Measurements from ENCODE around the gene KSR1.
"Not testable (repeated sequence)": the region's sequence is repeated elsewhere in the genome, so short reads cannot be mapped to it uniquely, and the experiment has no call there.

KSR1 gene

GRCh38 chr17:27427166-27427862 lies 28.9 kb upstream of the KSR1 start:
- not testable (repeated sequence) for DNase-seq (ENCODE audit: low spot score)

- DNase-seq (ENCODE audit: low spot score), result no peak
Observed at GRCh38 chr17:27428781-27429505, 27.3 kb upstream of the KSR1 start.

GRCh38 chr17:27429666-27430382 lies 26.4 kb upstream of the KSR1 start:
- no peak for DNase-seq (ENCODE audit: low spot score)

- no peak for DNase-seq (ENCODE audit: low spot score)
Observed at GRCh38 chr17:27430383-27430840, 25.8 kb upstream of the KSR1 start.

GRCh38 chr17:27430882-27431491 lies 25.3 kb upstream of the KSR1 start:
- no peak for DNase-seq (ENCODE audit: low spot score)

- no peak for DNase-seq (ENCODE audit: low spot score)
Observed at GRCh38 chr17:27433521-27433920, 22.7 kb upstream of the KSR1 start.

GRCh38 chr17:27435431-27436070 lies 20.7 kb upstream of the KSR1 start:
- not testable (repeated sequence) for DNase-seq (ENCODE audit: low spot score)

GRCh38 chr17:27438348-27438998 lies 17.8 kb upstream of the KSR1 start:
- peak; percentile 38 for DNase-seq (ENCODE audit: low spot score)

GRCh38 chr17:27439342-27439741 lies 16.9 kb upstream of the KSR1 start:
- no peak for DNase-seq (ENCODE audit: low spot score)

GRCh38 chr17:27442702-27443101 lies 13.5 kb upstream of the KSR1 start:
- no peak for DNase-seq (ENCODE audit: low spot score)

GRCh38 chr17:27443491-27443890 lies 12.8 kb upstream of the KSR1 start:
- no peak for DNase-seq (ENCODE audit: low spot score)

- DNase-seq (ENCODE audit: low spot score), result no peak
Observed at GRCh38 chr17:27445971-27446370, 10.3 kb upstream of the KSR1 start.

GRCh38 chr17:27446569-27447301 lies 9.5 kb upstream of the KSR1 start:
- no peak for DNase-seq (ENCODE audit: low spot score)

- DNase-seq (ENCODE audit: low spot score), result not testable (repeated sequence)
Observed at GRCh38 chr17:27448534-27448933, 7.7 kb upstream of the KSR1 start.

GRCh38 chr17:27449541-27449940 lies 6.7 kb upstream of the KSR1 start:
- peak; percentile 60 for DNase-seq (ENCODE audit: low spot score)

- no peak for DNase-seq (ENCODE audit: low spot score)
Observed at GRCh38 chr17:27449988-27450387, 6.3 kb upstream of the KSR1 start.

- DNase-seq (ENCODE audit: low spot score), result no peak
Observed at GRCh38 chr17:27450416-27450815, 5.8 kb upstream of the KSR1 start.

- DNase-seq (ENCODE audit: low spot score), result no peak
Observed at GRCh38 chr17:27451906-27452305, 4.3 kb upstream of the KSR1 start.

- DNase-seq (ENCODE audit: low spot score), result no peak
Observed at GRCh38 chr17:27452828-27453227, 3.4 kb upstream of the KSR1 start.

GRCh38 chr17:27453471-27453870 lies 2.8 kb upstream of the KSR1 start:
- DNase-seq (ENCODE audit: low spot score), result no peak

GRCh38 chr17:27454089-27454488 lies 2.2 kb upstream of the KSR1 start:
- no peak for DNase-seq (ENCODE audit: low spot score)

Measured in putamen (tissue), 1 donor.